NCI-H1436 treated with DMSO at 0.1 percent for 48 hours (cell line): Measurements from ENCODE around the gene RAPGEF2.
"Not testable (repeated sequence)": the region's sequence is repeated elsewhere in the genome, so short reads cannot be mapped to it uniquely, and the experiment has no call there.

Experiments used
- DNase-seq: peaks from one replicate; lab custom pipeline; 2025; lab: John Stamatoyannopoulos, UW

The RAPGEF2 gene

DNA sequence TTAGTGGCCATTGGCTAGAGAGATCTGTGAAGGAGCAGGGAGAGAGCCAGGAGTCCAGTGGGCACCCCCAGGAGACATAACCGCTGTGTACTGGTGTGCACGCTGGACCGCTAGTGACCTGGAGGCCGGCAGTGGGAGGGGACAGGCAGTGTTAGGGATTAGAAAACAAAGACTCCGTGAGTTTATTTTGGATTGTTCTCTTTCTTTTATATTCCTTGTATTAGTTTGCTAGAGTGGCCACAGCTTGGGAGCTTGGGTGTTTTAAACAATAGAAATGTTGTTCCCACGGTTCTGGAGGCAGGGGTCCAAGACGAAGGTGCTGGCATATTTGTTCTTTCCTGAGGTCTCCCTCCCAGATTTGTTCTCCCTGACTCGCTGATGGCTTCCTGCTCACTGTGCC is 266.4 kb downstream of the RAPGEF2 start:
- no peak for DNase-seq

DNA sequence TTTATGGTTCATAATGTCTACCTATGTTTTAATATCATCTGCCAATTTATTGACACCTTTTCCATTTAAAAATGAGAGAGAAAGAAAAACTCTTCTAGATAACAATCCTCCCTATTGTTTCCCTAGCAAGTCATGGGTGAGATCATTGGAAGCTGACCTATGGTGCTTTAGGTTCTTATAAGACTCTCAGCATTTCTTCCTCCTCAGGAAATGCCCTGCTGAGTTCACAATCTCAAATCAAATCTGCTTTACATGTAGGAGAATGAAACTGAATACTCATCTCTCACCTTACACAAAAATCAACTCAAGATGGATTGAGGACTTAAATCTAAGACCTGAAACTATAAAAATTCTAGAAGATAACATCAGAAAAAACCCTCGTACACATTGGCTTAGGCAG is 267.4 kb downstream of the RAPGEF2 start:
- no peak for DNase-seq

DNA sequence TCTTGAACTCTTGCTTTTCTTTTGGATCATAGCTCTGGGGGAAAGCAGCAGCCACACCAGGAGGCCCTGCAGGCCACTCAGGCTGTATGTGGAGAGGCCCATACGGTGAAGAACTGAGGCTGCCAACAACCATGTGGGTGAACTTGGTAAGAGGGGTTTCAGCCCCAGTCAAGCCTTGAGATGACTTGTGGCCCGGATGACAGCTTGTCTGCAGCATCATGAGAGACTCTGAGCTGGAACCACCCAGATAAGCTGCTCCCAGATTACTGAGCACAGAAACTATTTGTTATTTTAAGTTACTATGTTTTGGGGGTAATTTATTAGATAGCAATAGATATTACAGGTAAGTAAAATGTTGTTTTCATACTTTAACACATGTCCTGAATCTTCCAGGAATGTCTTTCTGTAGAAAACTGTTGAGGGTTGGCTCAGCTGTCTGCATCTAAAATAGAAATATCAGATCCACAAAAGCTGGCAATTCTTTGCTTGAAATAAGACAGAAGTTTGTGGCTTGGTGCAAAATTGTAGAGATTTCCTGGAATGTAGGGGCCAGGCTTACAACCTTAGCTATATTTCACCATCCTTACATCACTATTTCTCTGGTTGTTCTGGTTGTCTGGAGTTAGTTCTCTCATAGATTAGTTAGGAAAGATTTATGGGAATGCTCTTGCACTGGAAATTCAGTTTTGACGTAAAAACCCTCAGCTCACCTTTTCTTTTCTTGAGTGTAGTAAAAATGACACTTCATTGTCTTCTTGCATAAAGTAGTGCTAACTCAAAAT is 272.1 kb downstream of the RAPGEF2 start:
- DNase-seq = no peak

DNA sequence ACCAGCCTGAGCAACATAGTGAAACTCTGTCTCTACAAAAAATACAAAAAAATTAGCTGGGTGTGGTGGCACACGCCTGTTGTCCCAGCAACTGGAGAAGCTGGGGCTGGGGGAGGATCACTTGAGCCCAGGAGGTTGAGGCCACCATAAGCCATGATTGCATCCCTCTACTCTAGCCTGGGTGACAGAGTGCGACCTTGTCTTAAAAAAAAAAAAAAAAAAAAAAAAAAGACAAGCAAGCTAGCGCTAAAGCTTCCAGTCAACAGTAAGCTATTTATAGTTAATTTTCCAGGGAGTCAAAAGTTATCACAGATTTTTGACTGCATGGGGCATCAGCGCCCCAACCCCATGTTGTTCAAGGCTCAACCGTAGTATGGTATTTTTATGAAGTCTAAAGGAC is 273.4 kb downstream of the RAPGEF2 start:
- DNase-seq = no peak

DNA sequence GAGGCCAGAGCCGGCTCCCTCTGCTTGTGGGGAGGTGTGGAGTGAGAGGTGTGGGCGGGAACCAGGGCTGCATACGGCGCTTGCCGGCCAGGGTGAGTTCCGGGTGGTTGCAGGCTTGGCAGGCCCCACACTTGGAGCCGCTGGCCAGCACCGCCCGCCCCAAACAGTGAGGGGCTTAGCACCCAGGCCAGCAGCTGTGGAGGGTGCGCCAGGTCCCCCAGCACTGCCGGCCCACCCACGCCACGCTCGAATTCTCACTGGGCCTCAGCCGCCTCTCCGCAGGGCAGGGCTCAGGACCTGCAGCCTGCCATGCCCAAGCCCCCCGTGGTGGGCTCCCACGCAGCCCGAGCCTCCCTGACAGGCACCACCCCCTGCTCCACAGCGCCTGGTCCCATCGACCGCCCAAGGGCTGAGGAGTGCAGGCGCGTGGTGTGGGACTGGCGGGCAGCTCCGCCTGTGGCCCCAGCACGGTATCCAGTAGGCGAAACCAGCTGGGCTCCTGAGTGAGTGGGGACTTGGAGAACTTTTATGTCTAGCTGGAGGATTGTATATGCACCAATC is 275.3 kb downstream of the RAPGEF2 start:
- no peak for DNase-seq

DNA sequence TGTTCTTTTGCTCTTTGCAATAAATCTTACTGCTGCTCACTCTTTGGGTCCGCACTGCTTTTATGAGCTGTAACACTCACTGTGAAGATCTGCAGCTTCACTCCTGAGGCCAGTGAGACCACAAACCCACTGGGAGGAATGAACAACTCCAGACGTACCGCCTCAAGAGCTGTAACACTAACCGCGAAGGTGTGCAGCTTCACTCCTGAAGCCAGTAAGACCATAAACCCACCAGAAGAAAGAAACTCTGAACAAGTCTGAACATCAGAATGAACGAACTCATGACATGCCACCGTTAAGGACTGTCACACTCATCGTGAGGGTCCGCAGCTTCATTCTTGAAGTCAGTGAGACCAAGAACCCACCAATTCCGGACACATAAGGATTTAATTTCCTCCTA is 276.2 kb downstream of the RAPGEF2 start:
- not testable (repeated sequence) for DNase-seq

DNA sequence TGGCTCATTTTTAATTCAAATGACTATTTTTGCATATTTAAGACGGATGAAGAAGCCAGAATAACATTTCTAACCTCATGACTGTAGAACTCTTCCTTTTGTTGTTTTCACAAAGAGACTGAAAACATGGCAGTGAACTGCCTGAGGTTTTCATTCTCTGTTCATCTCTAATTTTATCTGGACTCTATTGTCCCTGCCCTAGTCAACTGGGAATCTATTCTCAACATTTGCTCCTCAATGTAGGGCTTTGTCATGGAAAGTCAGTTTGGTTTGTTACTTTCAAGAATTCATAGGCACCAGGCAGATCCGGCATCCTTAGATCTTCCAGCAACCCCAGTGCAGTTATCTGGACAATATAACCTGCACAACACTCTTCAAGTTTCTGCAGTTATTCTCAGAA is 277.0 kb downstream of the RAPGEF2 start:
- DNase-seq = no peak

DNA sequence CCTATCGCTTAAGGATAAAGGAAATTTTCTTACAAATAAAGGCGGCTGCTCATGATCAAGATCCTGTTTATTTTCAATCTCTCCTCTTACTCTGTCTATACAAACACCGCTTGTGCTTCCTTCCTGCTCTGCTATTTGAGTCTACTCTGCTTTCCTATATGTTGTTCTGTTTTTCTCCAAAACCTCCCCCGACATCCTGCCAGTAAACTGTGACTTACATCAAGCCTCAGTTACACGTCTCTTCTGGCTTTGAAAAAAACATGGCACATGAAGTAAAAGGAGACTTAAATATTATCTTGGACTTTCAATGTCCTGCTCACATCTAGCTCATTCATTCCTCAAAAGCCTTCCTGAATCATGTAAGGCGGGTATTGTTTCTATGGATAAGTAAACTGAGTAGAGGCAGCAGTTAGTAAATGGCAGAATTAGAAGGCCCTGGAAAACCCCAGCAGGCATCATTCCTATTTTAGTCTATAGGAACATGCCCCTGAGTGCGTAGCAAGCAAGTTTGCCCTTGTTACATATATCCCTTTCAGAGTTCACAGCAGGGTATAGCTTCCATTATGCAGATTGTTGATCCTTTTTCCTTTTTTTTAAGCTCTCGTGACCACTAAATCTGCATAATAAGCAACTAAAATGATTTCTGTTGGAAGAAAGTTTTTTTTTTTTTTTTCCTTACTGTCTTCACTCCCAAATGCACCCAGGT is 280.1 kb downstream of the RAPGEF2 start:
- DNase-seq = no peak

DNA sequence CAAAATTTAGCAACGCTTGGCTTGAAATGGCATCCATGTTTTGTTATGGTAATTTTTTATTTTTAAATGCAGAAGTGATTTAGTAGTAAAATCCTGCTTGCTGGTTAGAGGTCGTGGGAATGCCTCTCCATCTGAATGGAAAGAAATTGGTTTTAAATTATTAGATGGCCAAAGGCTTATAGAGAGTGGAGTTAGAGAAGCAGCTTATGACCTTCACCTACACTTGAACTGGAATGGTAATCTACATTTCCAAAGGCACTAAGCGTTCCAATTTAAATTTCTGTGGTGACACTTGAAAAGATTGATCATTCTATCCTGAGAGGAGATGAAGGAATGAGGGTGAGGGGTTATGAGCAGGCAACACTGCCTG is 280.7 kb downstream of the RAPGEF2 start:
- DNase-seq = no peak

DNA sequence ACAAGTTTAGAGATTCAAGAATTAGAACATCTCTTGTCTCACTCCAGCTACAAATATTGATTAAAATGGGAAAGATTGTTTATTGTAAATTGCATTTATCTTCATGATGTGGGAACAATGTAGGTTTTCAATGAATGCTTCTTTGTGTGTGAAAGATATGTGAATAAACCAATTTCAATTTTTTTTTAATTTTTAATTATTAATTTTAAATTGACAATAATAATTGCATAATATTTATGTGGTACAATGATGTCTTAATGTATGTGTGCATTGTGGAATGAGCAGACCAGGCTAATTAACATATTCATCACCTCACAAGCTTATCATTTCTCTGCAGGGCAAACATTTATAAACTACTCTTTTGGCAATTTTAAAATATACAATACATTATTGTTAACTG is 281.1 kb downstream of the RAPGEF2 start:
- DNase-seq = no peak

DNA sequence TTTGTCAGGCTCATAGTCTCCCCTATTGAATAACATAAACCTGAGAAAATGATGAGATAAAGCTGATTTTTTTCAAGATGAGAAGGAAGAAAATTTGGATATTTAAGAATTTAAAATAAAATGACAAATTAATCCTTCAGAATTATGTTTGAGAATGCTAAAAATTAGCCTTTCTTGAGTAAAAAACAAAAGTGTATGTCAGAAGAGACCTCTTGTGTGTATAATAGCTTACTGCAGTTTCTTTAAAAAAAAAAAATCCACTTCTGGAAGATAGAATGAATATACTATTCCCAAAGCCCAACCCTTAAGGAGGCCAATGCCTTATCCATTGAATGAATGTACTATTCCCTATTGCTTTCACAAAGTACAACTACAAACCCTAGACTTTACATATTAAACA is 281.8 kb downstream of the RAPGEF2 start:
- DNase-seq = no peak

DNA sequence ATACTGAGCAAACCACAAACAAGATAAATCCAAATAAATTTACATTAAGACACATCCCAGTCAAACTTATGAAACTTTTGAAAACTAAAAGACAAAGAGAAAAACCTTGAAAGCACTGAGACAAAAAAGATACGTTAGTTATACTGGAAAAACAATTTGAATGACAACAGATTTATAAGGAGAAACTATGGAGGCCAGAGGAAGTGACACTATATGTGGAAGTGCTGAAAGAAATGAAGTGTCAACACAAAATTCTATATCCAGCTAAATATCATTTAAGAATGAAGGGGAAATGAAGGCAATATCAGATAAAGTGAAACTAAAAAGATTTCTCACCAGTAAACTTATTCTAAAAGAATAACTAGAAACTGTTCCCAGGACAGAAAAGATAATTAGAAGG is 283.7 kb downstream of the RAPGEF2 start:
- DNase-seq = no peak

DNA sequence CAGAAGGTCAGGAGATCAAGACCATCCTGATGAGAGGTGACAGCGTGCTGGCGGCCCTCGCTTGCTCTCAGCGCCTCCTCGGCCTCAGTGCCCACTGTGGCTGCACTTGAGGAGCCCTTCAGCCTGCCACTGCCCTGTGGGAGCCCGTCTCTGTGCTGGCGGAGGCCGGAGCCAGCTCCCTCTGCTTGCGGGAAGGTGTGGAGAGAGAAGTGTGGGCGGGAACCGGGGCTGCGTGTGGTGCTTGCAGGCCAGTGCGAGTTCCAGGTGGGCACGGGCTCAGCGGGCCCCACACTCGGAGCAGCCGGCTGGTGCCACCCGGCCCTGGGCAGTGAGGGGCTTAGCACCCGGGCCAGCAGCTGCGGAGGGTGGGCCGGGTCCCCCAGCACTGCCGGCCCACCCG is 286.9 kb downstream of the RAPGEF2 start:
- no peak for DNase-seq

DNA sequence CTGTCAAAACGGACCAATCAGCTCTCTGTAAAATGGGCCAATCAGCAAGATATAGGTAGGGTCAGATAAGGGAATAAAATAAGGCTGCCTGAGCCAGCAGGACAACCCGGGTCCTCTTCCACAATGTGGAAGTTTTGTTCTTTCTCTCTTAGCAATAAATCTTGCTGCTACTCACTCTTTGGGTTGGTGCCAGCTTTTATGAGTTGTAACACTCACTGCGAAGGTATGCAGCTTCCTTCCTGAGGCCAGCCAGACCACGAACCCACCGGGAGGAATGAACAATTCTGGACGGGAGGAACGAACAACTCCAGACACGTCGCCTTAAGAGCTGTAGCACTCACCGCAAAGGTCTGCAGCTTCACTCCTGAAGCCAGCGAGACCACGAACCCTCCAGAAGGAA is 287.8 kb downstream of the RAPGEF2 start:
- no peak for DNase-seq

DNA sequence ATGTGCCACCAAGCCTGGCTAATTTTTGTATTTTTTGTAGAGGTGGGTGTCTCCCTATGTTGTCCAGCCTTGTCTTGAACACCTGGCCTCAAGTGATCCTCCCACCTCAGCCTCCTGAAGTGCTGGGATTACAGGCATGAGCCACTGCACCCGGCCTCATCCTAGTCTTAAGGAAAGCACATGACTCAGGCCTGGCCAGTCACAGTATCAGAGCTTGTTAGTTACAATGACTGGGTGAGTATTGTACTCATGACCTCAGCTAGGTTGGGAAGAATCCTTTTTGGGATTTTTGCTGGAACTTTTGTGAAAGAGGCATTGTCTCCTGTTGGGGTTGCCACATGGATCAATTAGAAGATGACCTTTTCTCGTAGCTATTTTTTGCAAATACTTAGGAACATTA is 292.8 kb downstream of the RAPGEF2 start:
- no peak for DNase-seq

DNA sequence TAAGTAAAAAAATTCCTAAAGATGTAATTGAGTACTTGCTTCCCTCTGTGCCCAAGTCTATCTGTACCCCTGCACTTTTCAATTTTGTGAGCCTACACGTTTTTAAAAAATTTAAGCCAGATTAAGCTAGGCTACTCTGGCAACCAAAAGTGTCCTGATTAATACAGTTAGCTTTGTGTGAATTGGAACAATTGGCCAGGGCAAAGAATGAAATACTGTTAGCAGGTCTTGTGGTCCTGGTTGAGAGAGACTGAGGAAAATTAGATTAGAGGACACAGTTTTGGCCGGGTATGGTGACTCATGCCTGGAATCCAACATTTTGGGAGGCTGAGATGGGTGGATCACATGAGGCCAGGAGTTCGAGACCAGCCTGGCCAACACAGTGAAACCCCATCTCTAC is 293.3 kb downstream of the RAPGEF2 start:
- no peak for DNase-seq

DNA sequence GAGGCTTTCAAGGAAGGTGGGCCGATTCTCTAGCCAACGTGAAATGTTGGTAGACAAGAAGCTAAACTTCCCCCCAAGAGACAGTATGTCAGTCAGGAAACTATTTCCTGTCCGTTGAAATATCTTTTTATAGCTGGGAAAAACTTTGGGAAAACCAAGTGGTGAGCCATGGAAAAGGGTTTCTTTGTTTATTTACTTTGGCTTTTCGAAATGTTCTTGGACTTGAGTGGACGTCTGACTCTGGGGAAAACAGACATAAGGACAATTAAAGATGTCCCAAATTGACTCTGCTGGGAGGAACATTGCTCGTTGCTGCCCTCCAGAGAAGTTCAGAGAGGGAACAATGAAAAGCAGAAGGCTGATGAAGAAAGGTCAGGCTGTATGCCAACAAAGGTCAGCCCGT is 295.4 kb downstream of the RAPGEF2 start:
- no peak for DNase-seq

DNA sequence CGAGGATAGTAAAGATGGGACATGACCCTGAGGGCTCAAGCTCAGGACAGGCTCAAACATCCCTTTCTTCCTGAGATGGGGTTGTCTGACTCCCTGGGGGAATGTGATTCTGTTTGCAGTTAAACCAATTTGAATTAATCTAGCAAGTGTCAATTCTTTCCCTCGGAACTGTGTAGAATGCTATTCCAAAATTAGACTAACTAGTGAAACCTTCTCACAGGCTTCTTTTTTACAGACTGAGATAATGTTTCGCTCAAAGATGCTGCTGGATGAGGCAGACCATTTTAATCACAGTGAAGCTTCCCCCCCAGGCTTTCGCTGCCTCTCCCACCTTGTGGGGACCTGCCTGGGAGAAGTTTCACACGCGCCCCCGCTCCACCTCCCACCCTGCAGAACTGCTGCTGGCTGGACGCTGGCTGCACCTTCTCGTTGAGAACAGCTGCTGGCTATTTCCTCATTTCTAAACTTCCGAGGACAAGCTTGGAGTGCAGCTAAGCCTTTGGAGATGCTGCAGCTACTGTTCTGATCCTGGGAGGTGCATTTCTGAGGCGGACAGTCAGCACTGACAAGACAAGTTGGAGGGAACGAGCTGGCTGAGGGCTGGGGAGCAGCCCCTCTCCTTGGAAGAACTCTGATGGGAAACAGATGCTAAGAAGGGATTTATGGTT is 297.8 kb downstream of the RAPGEF2 start:
- no peak for DNase-seq

DNA sequence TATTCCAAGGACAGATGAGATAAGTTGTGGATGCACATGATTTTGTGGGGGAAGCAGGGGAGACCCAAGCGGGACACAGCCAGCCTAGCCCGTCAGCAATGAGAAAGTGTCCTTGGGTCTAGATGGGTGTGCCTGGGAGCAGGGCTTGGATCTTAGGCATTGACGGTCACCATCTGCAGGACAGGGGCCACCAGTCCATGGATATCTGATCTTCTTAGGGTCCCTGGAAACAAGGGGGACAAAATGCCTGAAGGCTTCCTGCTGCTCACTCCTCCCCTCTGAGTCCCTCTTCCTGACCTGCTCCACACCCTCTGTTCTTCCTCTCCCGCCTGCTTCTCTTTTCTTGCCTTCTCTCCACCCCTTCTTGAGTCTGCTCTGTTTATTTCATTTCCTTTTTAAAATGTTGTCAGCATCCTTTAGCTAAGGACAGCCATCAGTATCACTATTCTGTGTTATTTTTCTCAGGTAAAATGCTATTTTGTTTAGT is 298.4 kb downstream of the RAPGEF2 start:
- DNase-seq = no peak

DNA sequence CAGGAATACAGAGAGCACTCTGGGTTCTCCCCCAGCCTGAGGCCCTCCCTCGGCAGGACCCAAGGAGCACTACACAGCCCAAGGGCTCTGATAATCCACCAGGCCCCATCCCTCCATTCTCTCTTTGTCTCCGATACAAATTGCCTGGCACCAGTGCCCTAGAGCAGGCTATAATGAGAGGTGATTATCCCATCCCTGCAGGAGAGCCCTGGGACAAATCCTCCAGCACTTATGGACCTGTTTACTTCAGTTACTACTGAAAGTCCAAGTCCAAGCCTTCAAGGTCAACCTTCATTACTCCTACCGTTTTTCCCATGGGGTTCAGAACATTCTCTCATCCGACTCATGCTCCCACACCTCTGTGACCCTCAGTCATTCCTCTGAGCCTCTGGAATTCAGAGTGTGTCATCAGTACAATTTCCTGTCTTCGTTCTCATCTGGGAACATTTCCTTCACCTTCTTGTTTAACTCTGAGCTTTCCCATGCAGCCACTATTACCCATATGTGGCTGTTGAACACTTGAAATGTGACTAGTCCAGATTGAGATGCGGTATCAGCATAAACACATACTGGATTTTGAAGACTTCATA is 299.0 kb downstream of the RAPGEF2 start:
- DNase-seq = no peak
